Prostate gland (tissue), 2 donors: ENCODE results near the gene LARP4B.

Experiments
- CTCF ChIP-seq, 4 experiments: fragments of 200-600 bp in 2 of 4; fragments of 450-650 bp in 2 of 4; sonication (generic) in 2 of 4; IDR thresholded peaks; 1 replicate in 3 of 4; 2 replicates in 1 of 4; pipeline ENCODE4 v1.5.1; 2016 to 2019; ENCODE audit warnings: antibody characterized with exemption in 4 of 4, mild to moderate bottlenecking in 2 of 4, moderate library complexity in 2 of 4
- POLR2AphosphoS5 ChIP-seq: sonication (generic); formaldehyde crosslinking; IDR thresholded peaks from one replicate; pipeline ENCODE4 v1.6.1; 2017; ENCODE audit warnings: antibody characterized with exemption

- TF ChIP-seq CTCF (IDR thresholded peaks at IDR 0.05) (no peak), POLR2AphosphoS5 (no peak)
Measured at GRCh38 chr10:904403-904802, 27.1 kb downstream of the LARP4B start.
